GM19193 (cell line): ENCODE measurements around the gene MBP.

ENCODE experiments used
- POLR2A ChIP-seq: IDR thresholded peaks from 4 replicates; pipeline ENCODE4 v1.6.1; 2011; ENCODE audit not compliant: insufficient read depth, insufficient read length; ENCODE audit errors: extremely low read depth

MBP gene

GRCh38 chr18:77049938-77050337 is 82.6 kb downstream of the MBP start:
- TF ChIP-seq POLR2A, result no peak

- TF ChIP-seq POLR2A, result no peak
Observed at GRCh38 chr18:77047803-77048419, 84.7 kb downstream of the MBP start.

- no peak for TF ChIP-seq POLR2A
Observed at GRCh38 chr18:77046994-77047393, 85.6 kb downstream of the MBP start.

GRCh38 chr18:77046409-77046808 is 86.2 kb downstream of the MBP start:
- TF ChIP-seq POLR2A, result no peak

- TF ChIP-seq POLR2A, result no peak
Observed at GRCh38 chr18:77045677-77046076, 86.9 kb downstream of the MBP start.

- no peak for TF ChIP-seq POLR2A
Observed at GRCh38 chr18:77044866-77045664, 87.5 kb downstream of the MBP start.

GRCh38 chr18:77043541-77044280 is 88.9 kb downstream of the MBP start:
- TF ChIP-seq POLR2A, result no peak

GRCh38 chr18:77042583-77042982 is 90.0 kb downstream of the MBP start:
- TF ChIP-seq POLR2A, result no peak

- no peak for TF ChIP-seq POLR2A
Observed at GRCh38 chr18:77039196-77040130, 93.1 kb downstream of the MBP start.

GRCh38 chr18:77038182-77038858 is 94.3 kb downstream of the MBP start:
- TF ChIP-seq POLR2A, result no peak

GRCh38 chr18:77037567-77037966 is 95.0 kb downstream of the MBP start:
- TF ChIP-seq POLR2A, result no peak

- no peak for TF ChIP-seq POLR2A
Observed at GRCh38 chr18:77035380-77036187, 97.0 kb downstream of the MBP start.

GRCh38 chr18:77033575-77033974 is 99.0 kb downstream of the MBP start:
- TF ChIP-seq POLR2A, result no peak
